Osteocyte (in vitro differentiated cells): ENCODE results near the gene OR2M3. TPM values are rescaled to one million over a fixed set of nuclear protein-coding genes. Genes with fewer than 3 reads are reported as not detected.

Source experiments
- DNase-seq: peaks from one replicate; pipeline ENCODE4 v3.0.0; 2021; ENCODE audit warnings: mixed read lengths; ENCODE audit not compliant: unreplicated experiment; ENCODE audit errors: extremely low spot score
- H3K27ac Mint-ChIP-seq: one replicate; pipeline ENCODE4 v1.8.0; 2021; ENCODE audit warnings: mild to moderate bottlenecking, mixed read lengths; ENCODE audit not compliant: unreplicated experiment
- H3K27me3 Mint-ChIP-seq: one replicate; pipeline ENCODE4 v1.8.0; 2021; ENCODE audit warnings: mixed read lengths; ENCODE audit not compliant: unreplicated experiment
- H3K36me3 Mint-ChIP-seq: one replicate; pipeline ENCODE4 v1.8.0; 2021; ENCODE audit warnings: mixed read lengths; ENCODE audit not compliant: unreplicated experiment
- H3K4me1 Mint-ChIP-seq: one replicate; pipeline ENCODE4 v1.8.0; 2021; ENCODE audit warnings: mixed read lengths; ENCODE audit not compliant: unreplicated experiment
- H3K4me3 Mint-ChIP-seq: one replicate; pipeline ENCODE4 v1.8.0; 2021; ENCODE audit warnings: mild to moderate bottlenecking, moderate library complexity, mixed read lengths; ENCODE audit not compliant: unreplicated experiment
- H3K9me3 Mint-ChIP-seq: one replicate; pipeline ENCODE4 v1.8.0; 2021; ENCODE audit warnings: mixed read lengths; ENCODE audit not compliant: unreplicated experiment
- CTCF ChIP-seq: fragments of 200-600 bp; sonication (generic); IDR thresholded peaks from 2 replicates; pipeline ENCODE4 v1.5.0; 2021; ENCODE audit warnings: antibody characterized with exemption, mild to moderate bottlenecking, moderate library complexity
- long read RNA-seq: library from polyadenylated mRNA; unstranded; transcript quantifications from one replicate; pipeline ENCODE4 v2.0.0, GENCODE V29; 2021
- total RNA-seq: library from RNA; stranded (reverse); gene quantifications from 2 replicates; pipeline ENCODE4 v1.2.1, GENCODE V29; 2021

OR2M3 gene, protein sequence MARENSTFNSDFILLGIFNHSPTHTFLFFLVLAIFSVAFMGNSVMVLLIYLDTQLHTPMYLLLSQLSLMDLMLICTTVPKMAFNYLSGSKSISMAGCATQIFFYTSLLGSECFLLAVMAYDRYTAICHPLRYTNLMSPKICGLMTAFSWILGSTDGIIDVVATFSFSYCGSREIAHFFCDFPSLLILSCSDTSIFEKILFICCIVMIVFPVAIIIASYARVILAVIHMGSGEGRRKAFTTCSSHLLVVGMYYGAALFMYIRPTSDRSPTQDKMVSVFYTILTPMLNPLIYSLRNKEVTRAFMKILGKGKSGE
- total RNA-seq, result not detected in 2 replicates
- long read RNA-seq, result 0 reads

DNA sequence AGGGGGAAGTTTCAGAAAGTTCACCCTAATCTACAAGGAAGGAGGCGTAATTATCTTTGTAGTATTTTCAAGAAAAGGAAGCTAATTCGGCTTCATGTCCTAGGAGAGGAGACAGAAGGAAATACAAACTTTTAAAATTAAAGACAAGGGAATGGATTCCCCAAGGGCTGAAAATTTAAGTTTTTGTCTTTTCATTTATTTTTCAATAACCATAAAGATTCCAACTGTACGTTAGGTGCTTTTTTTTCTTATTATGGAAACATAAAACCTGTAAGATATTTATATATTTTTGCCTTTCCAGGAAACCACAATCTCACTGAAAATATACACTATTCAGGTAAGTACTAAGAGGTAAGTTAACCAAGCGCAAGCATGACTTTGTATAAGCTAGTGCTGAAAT, at the start of gene OR2M3:
Gene OR2M3, plus strand, starts transcription at position 301 of the 400 bp plus-strand sequence. CDS start 5,803 bp downstream, outside the sequence.
- Mint-ChIP-seq H3K27ac (no peak within 1 kb of the TSS), H3K9me3 (peaks cover 50% of the 10 kb centered on the region), H3K27me3 (no peaks in the 10 kb centered on the region), H3K4me3 (no peak within 1 kb of the TSS), H3K4me1 (no peaks in the 10 kb centered on the region), H3K36me3 (no peaks in the 10 kb centered on the region)
- TF ChIP-seq CTCF, result no peak
- DNase-seq, result no peak

DNA sequence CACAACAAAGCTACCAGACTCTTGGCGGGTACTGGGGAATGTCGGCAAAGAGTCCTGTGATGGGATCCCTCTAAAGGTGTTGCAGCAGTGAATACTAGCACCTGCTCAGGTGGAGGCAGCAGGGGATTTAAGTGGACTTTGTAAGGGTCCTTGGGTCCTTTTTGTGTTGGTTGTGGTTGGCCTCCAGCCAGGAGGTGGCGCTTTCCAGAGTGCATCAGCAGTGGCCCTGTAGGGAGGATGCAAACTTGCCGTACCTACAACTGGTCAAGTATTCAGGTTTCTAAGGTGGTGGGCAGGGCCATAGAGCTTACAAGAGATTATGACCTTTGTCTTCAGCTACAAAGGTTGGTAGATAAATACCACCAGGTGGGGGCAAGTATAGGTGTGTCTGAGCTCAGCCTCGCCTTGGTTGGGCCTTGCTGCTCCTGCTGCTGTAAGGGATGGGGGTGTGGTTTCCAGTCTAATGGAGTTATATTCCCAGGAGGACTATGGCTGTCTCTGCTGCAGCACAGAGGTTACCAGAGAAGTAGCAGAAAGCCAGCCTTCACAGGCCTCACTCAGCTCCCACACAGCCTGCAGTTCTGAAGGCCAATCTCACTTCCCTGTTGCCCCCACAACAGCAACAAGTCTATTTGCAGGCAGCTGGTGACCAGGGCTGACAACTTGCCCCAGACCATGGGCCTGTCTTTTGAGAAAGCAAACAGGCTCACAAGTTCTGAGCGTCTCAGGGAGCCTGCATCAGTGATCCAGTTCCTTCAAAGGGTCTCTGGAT, 44.8 kb upstream of the OR2M3 start:
- TF ChIP-seq CTCF, result no peak
- H3K9me3 Mint-ChIP-seq, result peaks cover 54% of the 10 kb centered on the region
- H3K27me3 Mint-ChIP-seq, result no peaks in the 10 kb centered on the region
- H3K4me1 Mint-ChIP-seq, result no peaks in the 10 kb centered on the region
- H3K27ac Mint-ChIP-seq, result no peak overlapping the region
- DNase-seq, result no peak
- no peak overlapping the region for H3K4me3 Mint-ChIP-seq
- no peaks in the 10 kb centered on the region for H3K36me3 Mint-ChIP-seq

DNA sequence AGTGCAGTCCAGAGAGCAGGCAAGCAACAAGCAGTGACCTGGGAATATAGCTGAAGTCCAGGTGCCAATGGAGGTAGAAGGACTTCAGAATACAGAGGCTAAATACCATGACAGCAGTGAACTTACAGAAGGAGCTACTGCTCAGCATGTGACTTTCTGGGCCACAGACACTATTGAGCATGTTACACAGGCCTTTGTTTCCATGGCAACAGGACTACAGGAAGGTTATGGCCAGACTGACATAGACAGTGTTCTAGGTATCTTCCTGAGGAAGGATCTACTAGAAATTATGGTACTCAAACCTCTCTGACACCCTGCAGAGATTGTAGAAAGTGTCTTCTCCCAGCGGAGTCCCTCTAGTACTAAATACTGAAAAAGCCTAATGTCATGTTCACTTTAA, 41.1 kb upstream of the OR2M3 start:
- DNase-seq, result no peak
- Mint-ChIP-seq H3K4me1 (no peaks in the 10 kb centered on the region), H3K27me3 (no peaks in the 10 kb centered on the region), H3K4me3 (no peak overlapping the region), H3K9me3 (peaks cover 30% of the 10 kb centered on the region), H3K36me3 (no peaks in the 10 kb centered on the region), H3K27ac (no peak overlapping the region)
- no peak for TF ChIP-seq CTCF

- TF ChIP-seq CTCF, result no peak
- no peak for DNase-seq
- H3K36me3 Mint-ChIP-seq, result no peaks in the 10 kb centered on the region
These were observed 38.3 kb upstream of the OR2M3 start for GRCh38 chr1:248158758-248159157.

DNA sequence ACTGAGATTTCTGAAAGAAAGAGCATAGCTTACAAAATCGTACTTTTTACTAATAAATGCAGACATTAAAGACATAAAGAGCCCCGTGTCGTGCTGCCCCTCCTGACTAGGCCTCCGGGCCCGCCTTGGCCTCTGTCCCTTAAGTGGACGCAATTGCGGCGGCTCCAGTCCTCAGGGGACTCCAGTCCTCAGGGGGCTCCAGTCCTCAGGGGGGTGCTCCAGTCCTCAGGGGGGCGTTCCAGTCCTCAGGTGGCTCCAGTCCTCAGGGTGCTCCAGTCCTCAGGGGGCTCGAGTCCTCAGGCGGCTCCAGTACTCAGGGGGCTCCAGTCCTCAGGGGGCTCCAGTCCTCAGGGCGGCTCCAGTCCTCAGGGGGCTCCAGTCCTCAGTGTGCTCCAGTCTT, 33.0 kb upstream of the OR2M3 start:
- no peaks in the 10 kb centered on the region for H3K36me3 Mint-ChIP-seq
- H3K4me1 Mint-ChIP-seq, result no peaks in the 10 kb centered on the region
- no peak for DNase-seq

More at GRCh38 chr1:248158758-248159157, 38.3 kb upstream of the OR2M3 start:
- H3K9me3 Mint-ChIP-seq, result peaks cover 33% of the 10 kb centered on the region
- H3K27me3 Mint-ChIP-seq, result no peaks in the 10 kb centered on the region
- H3K4me1 Mint-ChIP-seq, result no peaks in the 10 kb centered on the region
- no peak overlapping the region for H3K4me3 Mint-ChIP-seq
- no peak overlapping the region for H3K27ac Mint-ChIP-seq

More for the DNA sequence above, 33.0 kb upstream of the OR2M3 start:
- Mint-ChIP-seq H3K4me3 (no peak overlapping the region), H3K27me3 (no peaks in the 10 kb centered on the region), H3K27ac (no peak overlapping the region), H3K9me3 (peaks cover 30% of the 10 kb centered on the region)
- no peak for TF ChIP-seq CTCF
